HepG2 (cell line): ENCODE data around the gene SEMA3C.

Experiments used
- BRCA1 ChIP-seq: sonication (generic); formaldehyde crosslinking; IDR thresholded peaks from 2 replicates; pipeline ENCODE4 v1.4.0; 2020; ENCODE audit warnings: missing genetic modification reagents
- CEBPB ChIP-seq: IDR thresholded peaks from 2 replicates; pipeline ENCODE4 v1.6.1; 2011; ENCODE audit warnings: low read depth, low read length, improper control_type of control experiment, borderline replicate concordance
- ELF4 ChIP-seq: sonication (generic); formaldehyde crosslinking; IDR thresholded peaks from 2 replicates; pipeline ENCODE4 v1.5.0; 2020; ENCODE audit warnings: missing genetic modification reagents, mild to moderate bottlenecking, moderate library complexity, borderline replicate concordance
- NFE2 ChIP-seq: sonication (generic); formaldehyde crosslinking; IDR thresholded peaks from 2 replicates; pipeline ENCODE4 v1.4.0; 2020; ENCODE audit warnings: missing genetic modification reagents
- NFRKB ChIP-seq: fragments of 450-650 bp; IDR thresholded peaks from 2 replicates; pipeline ENCODE4 v1.6.1; 2017
- PAWR ChIP-seq: sonication (generic); formaldehyde crosslinking; IDR thresholded peaks from 2 replicates; pipeline ENCODE4 v1.4.0; 2020; ENCODE audit warnings: missing genetic modification reagents, mild to moderate bottlenecking, borderline replicate concordance
- STAG1 ChIP-seq: sonication (generic); formaldehyde crosslinking; IDR thresholded peaks from 2 replicates; pipeline ENCODE4 v1.4.0; 2020; ENCODE audit warnings: missing genetic modification reagents
- SYNCRIP ChIP-seq: fragments of 200-400 bp; formaldehyde crosslinking; IDR thresholded peaks from 2 replicates; pipeline ENCODE4 v1.6.1; 2018; ENCODE audit warnings: mild to moderate bottlenecking, low read depth, low read length; ENCODE audit not compliant: insufficient read depth
- ZNF33A ChIP-seq: sonication (generic); formaldehyde crosslinking; IDR thresholded peaks from 2 replicates; pipeline ENCODE4 v1.5.1; 2020; ENCODE audit warnings: missing genetic modification reagents, mild to moderate bottlenecking, moderate library complexity, borderline replicate concordance
- ZNF781 ChIP-seq: sonication (generic); formaldehyde crosslinking; IDR thresholded peaks from 2 replicates; pipeline ENCODE4 v1.5.1; 2020; ENCODE audit warnings: borderline replicate concordance, mild to moderate bottlenecking, missing genetic modification reagents; ENCODE audit errors: not compliant biosample characterization
- TF ChIP-seq, protein P1 (sequence below): sonication (generic); formaldehyde crosslinking; IDR thresholded peaks from 2 replicates; pipeline ENCODE4 v1.4.0; 2020; ENCODE audit warnings: missing genetic modification reagents

DNA sequence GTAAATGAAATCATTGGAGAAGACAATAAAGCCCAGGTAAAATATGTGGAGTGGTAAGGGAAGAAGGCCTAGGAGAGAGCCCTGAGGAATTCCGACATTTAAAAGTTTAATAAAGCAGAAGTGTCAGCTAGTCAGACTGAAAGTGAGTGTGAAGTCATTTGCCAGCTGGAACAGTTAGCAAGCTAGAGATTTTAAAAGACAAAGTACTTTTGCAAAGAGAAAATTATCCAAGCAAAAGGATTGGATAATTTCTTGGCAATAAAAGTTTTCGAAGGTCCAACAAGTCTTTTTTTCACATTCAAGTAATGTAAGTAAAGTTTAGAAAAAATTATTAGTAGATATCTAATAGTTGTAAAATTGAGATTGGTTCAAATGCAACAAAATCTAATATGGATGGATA, 27.1 kb upstream of the SEMA3C start:
- no peak for TF ChIP-seq ZNF781 (CRISPR knock-in tag)
- no peak for TF ChIP-seq SYNCRIP
- no peak for TF ChIP-seq BRCA1 (CRISPR knock-in tag)
- no peak for TF ChIP-seq ZNF33A
- no peak for TF ChIP-seq ELF4
- no peak for TF ChIP-seq STAG1 (CRISPR knock-in tag)
- no peak for TF ChIP-seq NFE2 (CRISPR knock-in tag)
- no peak for TF ChIP-seq CEBPB
- TF ChIP-seq PAWR (CRISPR knock-in tag): no peak
- TF ChIP-seq NFRKB: no peak
- TF ChIP-seq, protein P1, sequence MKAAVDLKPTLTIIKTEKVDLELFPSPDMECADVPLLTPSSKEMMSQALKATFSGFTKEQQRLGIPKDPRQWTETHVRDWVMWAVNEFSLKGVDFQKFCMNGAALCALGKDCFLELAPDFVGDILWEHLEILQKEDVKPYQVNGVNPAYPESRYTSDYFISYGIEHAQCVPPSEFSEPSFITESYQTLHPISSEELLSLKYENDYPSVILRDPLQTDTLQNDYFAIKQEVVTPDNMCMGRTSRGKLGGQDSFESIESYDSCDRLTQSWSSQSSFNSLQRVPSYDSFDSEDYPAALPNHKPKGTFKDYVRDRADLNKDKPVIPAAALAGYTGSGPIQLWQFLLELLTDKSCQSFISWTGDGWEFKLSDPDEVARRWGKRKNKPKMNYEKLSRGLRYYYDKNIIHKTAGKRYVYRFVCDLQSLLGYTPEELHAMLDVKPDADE (CRISPR knock-in tag): no peak
